SK-N-SH (cell line): ENCODE results near the gene ENTHD1. TPM values are rescaled to one million over a fixed set of nuclear protein-coding genes. Genes with fewer than 3 reads are reported as not detected.

Experiments
- CTCF ChIA-PET: fragments of 300-600, 350-600 bp; formaldehyde crosslinking; extraction: SDS; loops from one replicate; lab custom pipeline; 2021; lab: Yijun Ruan, JAX
- POLR2A ChIA-PET: fragments of 350-600 bp; sonication (Branson Sonifier 250); formaldehyde crosslinking; extraction: SDS; loops from one replicate; lab custom pipeline; 2020; ENCODE audit warnings: antibody characterized with exemption, inconsistent platforms; lab: Yijun Ruan, JAX
- DNase-seq: peaks from one replicate; pipeline ENCODE4 v3.0.0; 2012
- H2AFZ ChIP-seq: fragments of 200-600 bp; sonication (generic); 2 replicates; pipeline ENCODE4 v1.8.1; 2016; ENCODE audit warnings: antibody characterized with exemption, mild to moderate bottlenecking, low read depth
- H3F3A ChIP-seq: fragments of 200-600 bp; sonication (generic); replicated peaks from 2 replicates; pipeline ENCODE3; 2016; ENCODE audit warnings: antibody characterized with exemption, mild to moderate bottlenecking; ENCODE audit not compliant: insufficient read depth
- H3K27ac ChIP-seq, 2 experiments: fragments of 200-500 bp in 1 of 2; fragments of 200-600 bp in 1 of 2; sonication (Bioruptor generic) in 1 of 2; sonication (generic), shearing (Covaris generic) in 1 of 2; 2 replicates each; pipeline versions ENCODE4 v1.5.1 to v1.6.1; 2014 to 2016; ENCODE audit warnings: low read depth in 2 of 2, inconsistent platforms in 1 of 2, low read length in 1 of 2, mild to moderate bottlenecking in 1 of 2, mixed read lengths in 1 of 2
- H3K27me3 ChIP-seq: fragments of 200-600 bp; sonication (generic), shearing (Covaris generic); 2 replicates; pipeline ENCODE4 v1.6.1; 2016; ENCODE audit warnings: mixed run types; ENCODE audit not compliant: insufficient read depth
- H3K36me3 ChIP-seq, 2 experiments: fragments of 200-500 bp in 1 of 2; fragments of 200-600 bp in 1 of 2; sonication (Bioruptor generic) in 1 of 2; sonication (generic) in 1 of 2; replicated peaks in 1 of 2; 2 replicates each; pipeline versions ENCODE3 to v1.5.1; 2014 to 2016; ENCODE audit warnings: low read length in 1 of 2, mild to moderate bottlenecking in 1 of 2; ENCODE audit not compliant: insufficient read depth in 2 of 2, control insufficient read depth in 1 of 2
- H3K4me1 ChIP-seq, 2 experiments: fragments of 200-500 bp in 1 of 2; fragments of 200-600 bp in 1 of 2; sonication (Bioruptor generic) in 1 of 2; sonication (generic), shearing (Covaris generic) in 1 of 2; 2 replicates each; pipeline versions ENCODE4 v1.5.1 to v1.6.1; 2014 to 2016; ENCODE audit warnings: low read depth in 1 of 2, low read length in 1 of 2, mixed run types in 1 of 2; ENCODE audit not compliant: insufficient read depth in 2 of 2, control insufficient read depth in 1 of 2
- H3K4me2 ChIP-seq: fragments of 200-600 bp; sonication (generic), shearing (Covaris generic); 2 replicates; pipeline ENCODE4 v1.6.1; 2017; ENCODE audit warnings: mixed run types
- H3K4me3 ChIP-seq, 2 experiments: fragments of 200-500 bp in 1 of 2; fragments of 200-600 bp in 1 of 2; sonication (Bioruptor generic) in 1 of 2; sonication (generic), shearing (Covaris generic) in 1 of 2; 2 replicates each; pipeline versions ENCODE4 v1.5.1 to v1.8.1; 2014 to 2016; ENCODE audit warnings: low read depth in 2 of 2, inconsistent platforms in 1 of 2, low read length in 1 of 2, mild to moderate bottlenecking in 1 of 2, mixed read lengths in 1 of 2, moderate library complexity in 1 of 2
- H3K79me2 ChIP-seq: fragments of 200-600 bp; sonication (generic); 2 replicates; pipeline ENCODE4 v1.8.1; 2017; ENCODE audit warnings: mild to moderate bottlenecking; ENCODE audit not compliant: insufficient read depth
- H3K9ac ChIP-seq: fragments of 200-600 bp; sonication (generic); 2 replicates; pipeline ENCODE4 v1.6.1; 2017; ENCODE audit warnings: mixed run types
- H3K9me2 ChIP-seq: fragments of 200-600 bp; sonication (generic); 2 replicates; pipeline ENCODE4 v1.6.1; 2017; ENCODE audit warnings: mixed run types
- H3K9me3 ChIP-seq: fragments of 200-600 bp; sonication (generic); 2 replicates; pipeline ENCODE4 v1.6.1; 2017; ENCODE audit warnings: mixed run types, mild to moderate bottlenecking, moderate library complexity
- H4K20me1 ChIP-seq: fragments of 200-600 bp; sonication (generic); 2 replicates; pipeline ENCODE4 v1.6.1; 2017; ENCODE audit warnings: mild to moderate bottlenecking, mixed run types; ENCODE audit not compliant: insufficient read depth
- CTCF ChIP-seq: fragments of 200-600 bp; sonication (generic); IDR thresholded peaks from 2 replicates; pipeline ENCODE4 v1.6.1; 2017; ENCODE audit warnings: antibody characterized with exemption, mild to moderate bottlenecking, moderate library complexity
- ELF1 ChIP-seq: IDR thresholded peaks from 2 replicates; pipeline ENCODE4 v1.4.0; 2012
- FOXM1 ChIP-seq: IDR thresholded peaks from 2 replicates; pipeline ENCODE4 v1.4.0; 2012; ENCODE audit warnings: low read depth, mild to moderate bottlenecking
- GATA2 ChIP-seq: sonication (generic); formaldehyde crosslinking; IDR thresholded peaks from 2 replicates; pipeline ENCODE4 v1.5.0; 2020; ENCODE audit warnings: mild to moderate bottlenecking, missing genetic modification reagents
- IRF3 ChIP-seq: fragments of 150-350 bp; IDR thresholded peaks from 2 replicates; pipeline ENCODE4 v1.6.1; 2016; ENCODE audit warnings: mild to moderate bottlenecking, low read depth, low read length
- MAX ChIP-seq: IDR thresholded peaks from 2 replicates; pipeline ENCODE4 v1.4.0; 2012; ENCODE audit warnings: low read depth
- NRF1 ChIP-seq: IDR thresholded peaks from 2 replicates; pipeline ENCODE4 v1.6.1; 2012; ENCODE audit warnings: low read depth, mild to moderate bottlenecking, low read length
- TAF1 ChIP-seq: IDR thresholded peaks from 2 replicates; pipeline ENCODE4 v1.6.1; 2012; ENCODE audit warnings: low read depth, mild to moderate bottlenecking, low read length, moderate library complexity, borderline replicate concordance
- TEAD4 ChIP-seq: IDR thresholded peaks from 2 replicates; pipeline ENCODE4 v1.4.0; 2012; ENCODE audit warnings: mild to moderate bottlenecking, borderline replicate concordance; ENCODE audit not compliant: insufficient read depth
- YY1 ChIP-seq: IDR thresholded peaks from 2 replicates; pipeline ENCODE4 v1.4.0; 2012; ENCODE audit warnings: low read depth, mild to moderate bottlenecking
- WGBS: methylation state at CpG from one replicate; pipeline ENCODE4 v1.1.6; 2017; ENCODE audit warnings: low lambda C conversion rate; 5-methylcytosine and 5-hydroxymethylcytosine counted together
- polyA plus RNA-seq, 3 experiments: library from polyadenylated mRNA; depleted of rRNA; stranded (reverse); fragments of >200 nt; gene quantifications; 2 replicates each; pipeline ENCODE4 v1.2.3, GENCODE V29; 2012

Gene ENTHD1
- polyA plus RNA-seq, 1 of the 3 experiments (the other 2 are of a cell fraction) = not detected

GRCh38 chr22:39703091-39703490 lies 190.5 kb downstream of the ENTHD1 start:
- TF ChIP-seq TAF1 = no peak
- no peak for TF ChIP-seq FOXM1
- no peak for TF ChIP-seq MAX
- no peak for TF ChIP-seq IRF3
- no peak for TF ChIP-seq NRF1
- no peak for TF ChIP-seq TEAD4
- TF ChIP-seq CTCF = no peak
- TF ChIP-seq GATA2 (CRISPR knock-in tag) = no peak
- TF ChIP-seq YY1 = no peak
- Histone ChIP-seq H3F3A (no peaks in the 10 kb centered on the region), H3K27me3 (no peaks in the 10 kb centered on the region), H3K27ac (no peak overlapping the region), H3K4me1 (peaks cover 0 to 3% of the 10 kb centered on the region in 2 experiments; a peak in 1 of 4 replicates), H3K9me2 (no peaks in the 10 kb centered on the region), H3K9me3 (no peaks in the 10 kb centered on the region), H3K79me2 (no peaks in the 10 kb centered on the region), H3K36me3 (no peaks in the 10 kb centered on the region), H3K9ac (no peak overlapping the region), H4K20me1 (no peaks in the 10 kb centered on the region), H2AFZ (no peak overlapping the region), H3K4me3 (no peak overlapping the region), H3K4me2 (no peak overlapping the region)
- ChIA-PET POLR2A (interaction anchor here (0.6 kb wide), 1 partner anchor 335 kb away, joined by 3 read pairs; no protein-coding TSS in a partner anchor), CTCF (no interaction called here)
- DNase-seq = no peak
- WGBS = 70% methylated on average over 5 of the region's 8 CpGs

DNA sequence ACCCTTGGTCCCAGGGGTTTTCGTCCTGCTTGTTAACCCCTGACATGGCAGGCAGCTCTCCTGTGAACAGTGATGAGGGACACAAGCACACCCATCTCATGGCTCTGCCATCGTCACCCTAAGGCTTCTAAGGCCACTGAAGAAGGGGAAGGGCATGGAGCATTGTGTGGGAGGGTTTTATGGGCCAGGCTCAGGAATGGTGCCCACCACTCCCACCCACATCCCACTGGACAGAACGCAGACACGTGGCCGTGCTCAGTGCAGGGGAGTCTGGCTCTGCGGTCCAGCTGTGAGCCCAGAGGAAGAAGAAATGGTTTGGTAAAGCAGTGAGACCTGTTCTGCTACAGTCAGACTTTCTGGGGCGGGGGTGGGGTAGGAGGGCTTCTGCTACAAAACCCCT lies 193.0 kb downstream of the ENTHD1 start:
- no peak for DNase-seq
- WGBS = 39% methylated on average over 2 of the region's 7 CpGs
- no peaks in the 10 kb centered on the region for H3F3A ChIP-seq
- no peak overlapping the region for H2AFZ ChIP-seq
- no peaks in the 10 kb centered on the region for H3K9me2 ChIP-seq
- ChIA-PET POLR2A (no interaction called here), CTCF (interaction anchor here (1.6 kb wide), 1 partner anchor 15 kb away, joined by 3 read pairs; no protein-coding TSS in a partner anchor)
- no peaks in the 10 kb centered on the region for H3K36me3 ChIP-seq
- no peak overlapping the region for H3K4me3 ChIP-seq
- H3K4me2 ChIP-seq = no peak overlapping the region
- no peaks in the 10 kb centered on the region for H4K20me1 ChIP-seq
- no peaks in the 10 kb centered on the region for H3K79me2 ChIP-seq
- H3K27me3 ChIP-seq = no peaks in the 10 kb centered on the region
- no peak for TF ChIP-seq ELF1
- no peak for TF ChIP-seq NRF1
- TF ChIP-seq IRF3 = no peak
- no peaks in the 10 kb centered on the region for H3K9me3 ChIP-seq
- H3K27ac ChIP-seq = no peak overlapping the region
- H3K9ac ChIP-seq = no peak overlapping the region
- H3K4me1 ChIP-seq = peaks cover 0 to 3% of the 10 kb centered on the region in 2 experiments; a peak in 1 of 4 replicates
